Mononuclear cell (primary cell): Measurements from ENCODE around the gene NAA50. TPM values are rescaled to one million over a fixed set of nuclear protein-coding genes. Genes with fewer than 3 reads are reported as not detected.

ENCODE experiments used
- H3K27me3 ChIP-seq: 2 replicates; pipeline ENCODE4 v1.6.0; 2011; ENCODE audit warnings: low read length, control low read depth; ENCODE audit not compliant: insufficient read depth
- H3K4me1 ChIP-seq: 2 replicates; pipeline ENCODE4 v1.5.1; 2011; ENCODE audit warnings: mild to moderate bottlenecking, low read length, control low read depth; ENCODE audit not compliant: insufficient read depth
- H3K4me3 ChIP-seq: 2 replicates; pipeline ENCODE4 v1.5.1; 2011; ENCODE audit warnings: mild to moderate bottlenecking, low read length, moderate library complexity
- H3K9me3 ChIP-seq: 2 replicates; pipeline ENCODE4 v1.5.1; 2011; ENCODE audit warnings: low read depth, mild to moderate bottlenecking, control low read depth, low read length
- total RNA-seq: library from RNA; depleted of rRNA; stranded (reverse); fragments of >200 nt; gene quantifications from one replicate; pipeline ENCODE4 v1.2.3, GENCODE V29; 2012

The NAA50 gene
- total RNA-seq, 1 donor = 115 TPM

DNA sequence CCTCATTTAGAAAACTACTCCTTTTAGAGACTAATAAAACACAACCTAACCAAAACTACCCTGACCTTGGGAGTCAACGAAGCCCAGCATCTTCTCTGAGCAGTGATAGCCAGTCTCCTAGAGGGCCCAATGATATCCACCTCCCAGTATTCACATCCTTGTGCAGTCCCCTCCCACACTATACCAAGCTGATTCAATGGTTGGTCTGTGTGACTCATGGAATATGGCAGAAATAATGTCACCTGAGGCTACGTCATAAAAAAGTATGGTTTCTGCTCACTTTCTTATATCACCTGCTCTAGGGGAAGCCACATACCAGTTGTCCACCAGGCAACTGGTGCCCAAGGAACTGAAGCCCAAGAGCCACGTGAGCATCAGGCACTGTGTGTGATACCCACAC, 28.2 kb downstream of the NAA50 start:
- Histone ChIP-seq H3K9me3 (no peaks in the 10 kb centered on the region), H3K4me1 (peaks cover 3% of the 10 kb centered on the region), H3K27me3 (no peaks in the 10 kb centered on the region), H3K4me3 (no peak overlapping the region)

DNA sequence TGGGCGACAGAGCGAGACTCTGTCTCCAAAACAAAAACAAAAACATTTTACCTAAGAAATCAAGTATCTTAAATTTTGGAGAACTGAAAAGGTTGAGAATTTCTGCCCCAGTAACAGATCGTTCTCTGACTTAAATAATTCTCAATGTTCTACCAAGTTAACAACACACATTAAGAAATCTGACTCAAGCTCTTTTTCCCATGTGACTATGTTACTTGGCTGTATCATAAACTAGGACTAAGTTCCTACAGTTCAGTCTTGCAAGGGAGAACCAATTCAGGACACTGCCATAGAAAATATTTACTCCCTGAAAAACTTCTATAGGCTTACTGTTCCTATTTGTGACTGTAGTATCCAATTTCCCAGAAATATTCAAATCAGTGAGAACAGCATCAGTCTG, 28.7 kb downstream of the NAA50 start:
- Histone ChIP-seq H3K4me3 (no peak overlapping the region), H3K9me3 (no peaks in the 10 kb centered on the region), H3K4me1 (peaks cover 3% of the 10 kb centered on the region), H3K27me3 (no peaks in the 10 kb centered on the region)

DNA sequence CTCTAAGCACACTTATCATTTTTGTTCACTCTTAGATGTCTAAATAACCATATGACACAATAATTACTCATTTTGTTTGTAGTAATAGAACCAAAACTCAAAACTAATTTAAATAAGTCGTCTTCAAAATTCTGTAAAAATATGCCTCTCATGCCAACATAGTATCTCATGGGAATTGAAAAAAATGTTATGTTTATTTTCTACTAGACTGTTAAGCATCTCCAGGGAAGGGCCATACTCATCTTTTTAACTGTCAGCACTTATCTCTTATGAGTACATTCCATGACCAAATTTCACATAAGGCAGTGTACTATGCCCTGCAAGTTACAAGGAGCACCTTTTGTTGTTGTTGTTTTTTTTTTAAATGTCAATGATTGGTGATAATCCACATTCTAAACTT, 31.3 kb downstream of the NAA50 start:
- H3K27me3 ChIP-seq = no peaks in the 10 kb centered on the region
- H3K4me1 ChIP-seq = no peaks in the 10 kb centered on the region
- no peaks in the 10 kb centered on the region for H3K9me3 ChIP-seq
- H3K4me3 ChIP-seq = no peak overlapping the region

DNA sequence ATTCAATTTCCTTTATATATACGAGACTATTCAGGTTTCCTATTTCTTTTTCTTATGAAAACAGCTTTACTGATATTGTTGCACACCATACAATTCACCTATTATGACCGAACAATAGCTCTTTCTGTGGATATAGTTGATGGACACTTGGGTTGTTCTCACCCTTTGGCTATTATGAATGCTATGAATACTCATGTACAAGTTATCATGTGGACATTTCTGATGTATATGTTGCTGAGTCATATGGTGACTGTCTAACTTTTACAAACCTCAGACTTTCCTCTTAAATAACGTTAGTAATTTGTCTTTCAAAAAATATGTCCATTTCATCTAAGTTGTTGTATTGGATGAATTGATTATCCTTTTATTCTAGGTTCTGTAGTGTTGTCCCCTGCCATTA, 33.9 kb downstream of the NAA50 start:
- Histone ChIP-seq H3K9me3 (no peaks in the 10 kb centered on the region), H3K4me1 (no peaks in the 10 kb centered on the region), H3K27me3 (no peaks in the 10 kb centered on the region), H3K4me3 (no peak overlapping the region)

DNA sequence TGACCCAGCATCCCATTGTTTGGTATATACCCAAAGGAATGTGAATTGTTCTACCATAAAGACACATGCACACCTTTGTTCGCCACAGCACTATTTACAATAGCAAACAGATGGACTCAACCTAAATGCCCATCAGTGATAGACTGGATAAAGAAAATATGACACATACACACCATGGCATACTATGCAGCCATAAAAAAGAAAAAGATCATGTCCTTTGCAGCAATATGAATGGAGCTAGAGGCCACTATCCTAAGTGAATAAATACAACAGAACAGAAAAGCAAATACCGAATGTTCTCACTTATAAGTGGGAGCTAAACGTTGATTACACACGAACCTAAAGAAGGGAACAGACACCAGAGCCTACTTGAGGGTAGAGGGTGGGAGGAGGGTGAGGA, 38.2 kb downstream of the NAA50 start:
- Histone ChIP-seq H3K4me3 (no peak overlapping the region), H3K4me1 (no peaks in the 10 kb centered on the region), H3K9me3 (no peaks in the 10 kb centered on the region), H3K27me3 (no peaks in the 10 kb centered on the region)

DNA sequence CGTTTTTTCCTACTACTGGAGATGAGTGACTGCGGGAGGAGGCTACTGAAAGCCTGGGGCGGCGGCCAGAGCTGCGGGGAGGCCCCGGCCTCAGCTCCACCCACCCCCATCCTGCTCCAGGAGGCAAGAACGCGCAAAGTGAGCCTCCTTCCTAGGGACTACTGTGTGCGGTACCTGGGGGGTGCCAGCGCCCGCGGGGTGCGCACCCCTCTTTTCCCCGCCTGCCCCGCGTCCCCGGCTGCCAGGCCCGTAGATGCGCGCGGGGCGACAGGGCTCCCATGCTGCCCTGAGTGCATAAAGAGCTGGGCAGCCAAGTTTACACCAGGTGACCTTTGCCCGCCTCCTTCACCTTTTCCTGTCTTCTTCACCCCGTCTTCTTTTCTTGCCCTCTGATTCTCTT, 47.1 kb downstream of the NAA50 start:
- Histone ChIP-seq H3K4me3 (no peak overlapping the region), H3K4me1 (peaks cover 37% of the 10 kb centered on the region), H3K9me3 (no peaks in the 10 kb centered on the region), H3K27me3 (no peaks in the 10 kb centered on the region)

DNA sequence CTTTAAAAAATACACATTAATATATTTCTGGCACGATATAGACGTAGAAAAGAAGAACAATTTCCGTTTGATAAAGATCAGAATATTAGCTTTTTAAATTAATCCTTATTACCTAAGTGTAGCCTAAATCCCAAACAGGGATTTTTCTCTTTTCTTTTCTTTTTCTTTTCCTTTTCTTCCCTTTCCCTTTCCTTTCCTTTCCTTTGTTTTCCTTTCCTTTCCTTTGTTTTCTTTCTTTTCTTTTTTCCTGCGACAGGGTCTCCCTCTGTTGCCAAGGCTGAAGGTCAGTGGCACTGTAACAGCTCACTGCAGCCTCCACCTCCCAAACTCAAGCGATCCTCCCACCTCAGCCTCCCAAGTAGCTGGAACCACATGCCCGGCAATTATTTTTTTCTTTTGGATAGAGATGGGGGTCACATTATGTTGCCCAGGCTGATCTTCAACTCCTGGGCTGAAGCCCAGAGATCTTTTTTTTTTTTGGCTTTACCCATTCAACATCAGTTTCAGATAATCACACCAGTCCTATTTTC, 47.8 kb downstream of the NAA50 start:
- Histone ChIP-seq H3K27me3 (no peaks in the 10 kb centered on the region), H3K4me1 (peaks cover 40% of the 10 kb centered on the region), H3K9me3 (no peaks in the 10 kb centered on the region), H3K4me3 (no peak overlapping the region)

DNA sequence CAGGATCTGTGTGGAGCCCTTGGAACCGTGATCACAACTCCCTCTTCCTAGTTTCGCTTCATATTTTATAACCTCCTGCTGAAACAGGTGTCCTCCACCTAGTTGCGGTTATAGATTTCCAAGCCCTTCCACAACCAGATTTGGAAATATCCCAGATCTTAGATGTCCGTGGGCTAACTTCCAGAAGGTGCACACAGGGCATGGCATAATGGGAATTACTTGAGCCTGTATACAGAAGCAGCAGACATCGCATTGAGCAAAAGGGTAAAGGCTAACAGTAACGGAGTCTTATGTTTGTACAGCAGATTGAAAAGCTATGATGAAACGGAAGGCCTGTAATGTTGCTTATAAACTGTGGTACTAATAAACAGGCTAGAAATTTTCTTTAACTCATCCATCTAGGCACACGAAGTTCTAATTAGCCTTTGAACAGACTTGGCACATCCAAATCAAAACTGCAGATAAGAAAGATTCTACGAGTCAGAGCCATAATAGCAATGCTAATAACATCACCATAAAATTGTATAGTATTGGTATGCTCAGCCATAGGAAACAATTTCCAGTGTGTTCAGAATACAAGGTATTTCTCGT, 48.5 kb downstream of the NAA50 start:
- Histone ChIP-seq H3K4me3 (peak overlapping the region; percentile 97), H3K4me1 (peaks cover 40% of the 10 kb centered on the region), H3K27me3 (no peaks in the 10 kb centered on the region), H3K9me3 (no peaks in the 10 kb centered on the region)

DNA sequence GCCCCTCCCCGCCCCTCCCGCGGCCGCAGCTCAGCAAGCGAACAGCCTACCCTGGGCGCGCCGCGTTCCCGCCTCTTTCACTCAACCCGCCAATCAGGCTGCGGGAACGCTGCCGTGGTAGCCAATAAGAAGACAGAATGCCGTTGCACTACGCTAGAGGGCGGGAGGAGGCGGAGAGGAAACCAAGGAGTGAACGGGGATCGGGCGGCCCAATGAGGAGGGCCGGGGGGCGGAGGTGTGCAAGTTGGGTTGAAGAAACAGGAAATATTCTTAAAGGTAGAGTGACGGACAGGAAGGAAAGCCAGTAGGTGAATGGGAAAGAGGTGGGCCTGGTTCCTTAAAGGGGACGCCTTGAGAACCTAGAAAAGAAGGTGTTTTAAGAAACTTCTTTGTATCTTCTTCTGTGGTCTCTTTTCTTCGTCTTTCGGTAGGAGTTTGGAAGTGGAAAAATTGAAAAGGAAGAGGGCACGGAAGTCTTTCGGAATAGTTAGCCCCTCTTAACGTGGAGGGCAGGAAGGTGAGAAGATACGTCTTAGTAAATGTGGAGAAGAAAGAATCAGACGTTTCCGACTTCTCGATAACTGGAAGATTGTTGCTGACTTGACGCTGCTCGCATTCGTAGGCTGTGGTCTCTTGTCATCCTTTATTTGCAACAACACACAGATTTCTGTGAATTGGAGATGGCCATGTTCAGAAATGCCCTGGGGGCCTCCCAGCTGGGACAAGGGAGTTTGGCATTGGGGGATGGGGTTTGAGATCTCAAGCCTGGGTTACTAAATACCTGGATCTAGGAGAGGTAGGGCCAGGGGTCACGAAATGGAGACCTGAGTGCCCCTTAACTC, 49.2 kb downstream of the NAA50 start:
- H3K27me3 ChIP-seq = no peaks in the 10 kb centered on the region
- peak overlapping the region; percentile 97 for H3K4me3 ChIP-seq
- H3K9me3 ChIP-seq = no peaks in the 10 kb centered on the region
- H3K4me1 ChIP-seq = peaks cover 40% of the 10 kb centered on the region

DNA sequence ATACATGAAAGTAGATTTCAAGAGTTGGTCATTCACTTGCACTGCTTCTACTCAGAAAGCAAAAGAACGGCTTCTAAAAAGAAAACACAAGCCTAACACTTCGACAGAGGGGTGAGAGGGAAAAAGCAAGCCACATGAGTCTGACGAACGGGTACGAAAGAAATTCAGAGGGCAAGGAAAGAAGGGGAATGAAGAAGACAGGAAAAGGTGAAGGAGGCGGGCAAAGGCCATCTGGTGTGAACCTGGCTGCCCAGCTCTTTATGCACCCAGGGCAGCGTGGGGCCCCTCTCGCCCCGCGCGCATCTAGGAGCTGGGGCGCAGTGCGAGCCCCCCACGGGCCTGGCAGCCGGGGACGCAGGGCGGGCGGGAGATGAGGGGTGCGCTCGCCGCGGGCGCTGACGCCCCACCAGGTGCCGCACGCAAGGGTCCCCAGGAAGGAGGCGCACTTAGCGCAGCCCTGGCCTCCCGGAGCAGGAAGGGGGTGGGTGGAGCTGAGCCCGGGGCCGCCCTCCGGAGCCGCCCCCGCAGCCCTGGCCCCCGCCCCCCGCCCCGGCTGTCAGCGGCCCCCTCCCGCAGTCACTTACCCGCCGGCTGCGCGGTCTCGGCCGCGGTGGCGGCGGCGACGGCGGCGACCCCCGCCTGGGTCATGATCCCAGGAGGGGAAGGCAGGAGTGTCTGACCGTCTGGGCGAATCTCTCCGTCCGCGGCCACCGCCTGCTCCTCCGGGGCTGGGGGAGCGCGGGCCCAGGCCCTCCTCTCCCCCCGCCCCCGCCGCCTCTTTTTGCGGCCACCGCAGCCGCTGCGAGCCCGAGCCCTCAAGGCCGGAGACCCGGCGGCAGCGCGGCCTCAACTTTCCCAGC, 50.0 kb downstream of the NAA50 start, which contains the start of gene USF3:
Gene USF3 (minus strand): TSS at position 857 of the 860 bp plus-strand sequence. CDS start 21,764 bp downstream, outside the sequence.
- H3K4me1 ChIP-seq = peaks cover 45% of the 10 kb centered on the region
- peak within 1 kb of the TSS; percentile 97 for H3K4me3 ChIP-seq
- no peaks in the 10 kb centered on the region for H3K27me3 ChIP-seq

DNA sequence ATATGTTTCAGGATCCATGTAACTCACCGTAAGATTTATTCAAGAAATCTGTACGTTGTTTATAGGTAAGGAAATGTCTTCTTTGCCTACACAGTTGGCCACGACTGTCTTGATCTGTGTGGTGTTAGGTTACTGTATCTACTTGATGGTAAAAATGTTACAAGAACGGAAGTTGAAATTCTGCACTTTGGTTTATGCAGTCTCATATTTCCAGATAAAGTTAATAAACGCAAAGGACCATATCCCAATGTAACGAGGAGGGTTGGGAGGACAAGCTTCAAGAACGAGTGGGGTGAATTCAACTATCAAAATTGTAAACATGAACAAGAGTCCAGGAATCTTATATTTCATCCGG, 50.6 kb downstream of the NAA50 start:
- H3K4me1 ChIP-seq = peaks cover 48% of the 10 kb centered on the region
- H3K4me3 ChIP-seq = peak overlapping the region; percentile 70

More for the DNA sequence above, 50.0 kb downstream of the NAA50 start, which contains the start of gene USF3:
- no peaks in the 10 kb centered on the region for H3K9me3 ChIP-seq

DNA sequence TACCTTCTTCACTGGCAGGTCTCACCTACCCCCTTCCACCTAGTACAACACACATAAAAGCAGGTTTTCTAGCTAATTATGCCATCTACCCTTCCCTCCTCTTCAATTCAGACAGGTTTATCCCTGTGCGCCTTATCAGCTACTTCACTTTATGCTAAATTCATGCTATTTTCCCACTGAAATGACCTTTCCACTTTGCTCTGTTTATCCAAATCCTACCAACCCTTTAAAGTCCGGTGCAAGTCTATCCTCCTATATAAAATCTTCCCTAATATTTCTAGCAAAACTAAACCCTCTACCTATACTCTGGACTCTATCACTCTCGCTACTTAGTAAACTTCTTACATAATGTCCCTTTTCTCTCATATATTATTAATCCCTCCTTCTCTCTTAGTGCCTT, 55.6 kb downstream of the NAA50 start:
- no peak overlapping the region for H3K4me3 ChIP-seq
- H3K9me3 ChIP-seq = no peaks in the 10 kb centered on the region
- H3K4me1 ChIP-seq = peaks cover 33% of the 10 kb centered on the region
- no peaks in the 10 kb centered on the region for H3K27me3 ChIP-seq

More for the DNA sequence above, 50.6 kb downstream of the NAA50 start:
- H3K9me3 ChIP-seq = no peaks in the 10 kb centered on the region
- no peaks in the 10 kb centered on the region for H3K27me3 ChIP-seq

DNA sequence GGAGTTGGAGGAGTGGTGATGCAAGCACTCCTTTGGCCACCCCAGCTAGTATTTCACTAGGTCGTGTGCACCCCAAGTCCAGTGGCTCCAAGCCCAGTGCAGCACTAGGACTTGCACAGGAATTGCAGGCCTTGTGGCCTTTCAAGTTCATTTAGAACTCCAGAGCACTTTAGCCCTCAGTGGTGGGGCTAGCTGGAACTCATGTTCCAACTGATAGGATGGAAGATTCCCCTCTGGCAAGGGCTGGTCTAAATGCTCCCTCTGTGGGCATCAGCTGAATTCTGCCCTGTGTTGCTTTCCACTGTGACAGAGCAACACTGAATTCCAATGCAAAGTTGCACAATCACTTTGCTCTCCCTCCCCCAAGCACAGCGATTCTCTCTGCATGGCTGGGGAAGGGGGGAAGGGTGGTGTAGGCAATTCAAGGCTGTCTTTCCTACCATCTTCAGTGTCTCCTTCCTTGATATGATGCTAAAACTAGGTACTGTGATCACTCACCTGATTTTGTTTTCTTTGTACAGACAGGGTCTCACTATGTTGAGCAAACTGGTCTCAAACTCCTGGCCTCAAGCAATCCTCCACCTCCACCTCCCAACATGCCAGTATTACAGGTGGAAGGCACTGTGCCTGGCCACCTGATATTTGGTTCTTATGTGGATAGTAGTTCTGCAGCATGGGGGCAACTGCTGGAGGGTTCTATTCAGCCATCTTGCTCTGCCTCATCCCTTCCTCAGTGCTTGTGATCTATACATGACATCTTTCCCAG, 59.9 kb downstream of the NAA50 start:
- peaks cover 11% of the 10 kb centered on the region for H3K9me3 ChIP-seq
- H3K4me1 ChIP-seq = peaks cover 20% of the 10 kb centered on the region
- H3K27me3 ChIP-seq = no peaks in the 10 kb centered on the region
- H3K4me3 ChIP-seq = no peak overlapping the region

DNA sequence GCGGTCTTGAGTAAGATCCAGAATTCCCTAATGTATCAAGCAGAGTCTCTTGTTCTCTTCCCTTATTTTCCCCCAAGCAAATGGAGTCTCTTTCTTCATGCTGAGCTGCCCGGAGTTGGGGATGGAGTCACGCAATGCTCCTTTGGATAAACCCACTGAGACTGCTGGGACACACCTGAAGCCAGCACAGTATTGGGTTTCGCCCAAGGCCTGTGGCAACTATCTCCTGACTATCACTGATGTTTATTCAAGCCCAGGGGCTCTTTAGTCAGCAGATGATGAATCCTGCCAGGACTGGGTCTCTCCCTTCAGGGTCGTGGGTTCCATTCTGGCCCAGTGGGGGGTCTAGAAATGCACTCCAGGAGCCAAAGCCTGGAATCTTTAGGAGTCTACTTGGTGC, 60.9 kb downstream of the NAA50 start:
- Histone ChIP-seq H3K9me3 (peaks cover 11% of the 10 kb centered on the region), H3K4me1 (peaks cover 16% of the 10 kb centered on the region), H3K27me3 (no peaks in the 10 kb centered on the region), H3K4me3 (no peak overlapping the region)
